AG09319 (cell line): ENCODE results near the gene CALML4.
"Not testable (repeated sequence)": the region's sequence is repeated elsewhere in the genome, so short reads cannot be mapped to it uniquely, and the experiment has no call there.

Experiments
- DNase-seq: peaks from one replicate; pipeline ENCODE4 v3.0.0-alpha.2; 2010; ENCODE audit warnings: low read depth; ENCODE audit errors: extremely low read depth
- TF ChIP-seq, protein P1 (sequence below): IDR thresholded peaks from 2 replicates; pipeline ENCODE4 v1.5.1; 2011; ENCODE audit warnings: low read depth, mild to moderate bottlenecking, inconsistent platforms, low read length, moderate library complexity

The CALML4 gene

DNA sequence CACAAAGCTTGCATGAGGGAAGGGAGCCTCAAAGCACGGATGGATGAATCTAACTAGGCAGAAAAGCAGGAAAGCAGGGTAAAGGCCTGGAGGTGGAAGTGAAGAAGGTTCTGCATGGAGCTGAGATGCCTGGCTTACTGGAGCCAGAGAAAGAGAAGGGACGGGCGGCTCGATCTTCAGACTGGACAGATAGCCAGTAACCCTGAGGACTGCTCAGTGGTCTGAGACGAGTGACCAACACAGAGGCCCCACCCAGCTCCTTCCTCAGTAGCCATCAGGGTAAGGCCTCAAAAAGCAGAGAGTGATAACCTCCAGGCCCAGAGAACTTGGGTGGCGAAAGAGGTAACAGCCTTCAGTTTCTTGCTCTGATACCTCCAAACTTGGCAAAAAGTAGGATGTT is 18.0 kb upstream of the CALML4 start:
- TF ChIP-seq, protein P1, sequence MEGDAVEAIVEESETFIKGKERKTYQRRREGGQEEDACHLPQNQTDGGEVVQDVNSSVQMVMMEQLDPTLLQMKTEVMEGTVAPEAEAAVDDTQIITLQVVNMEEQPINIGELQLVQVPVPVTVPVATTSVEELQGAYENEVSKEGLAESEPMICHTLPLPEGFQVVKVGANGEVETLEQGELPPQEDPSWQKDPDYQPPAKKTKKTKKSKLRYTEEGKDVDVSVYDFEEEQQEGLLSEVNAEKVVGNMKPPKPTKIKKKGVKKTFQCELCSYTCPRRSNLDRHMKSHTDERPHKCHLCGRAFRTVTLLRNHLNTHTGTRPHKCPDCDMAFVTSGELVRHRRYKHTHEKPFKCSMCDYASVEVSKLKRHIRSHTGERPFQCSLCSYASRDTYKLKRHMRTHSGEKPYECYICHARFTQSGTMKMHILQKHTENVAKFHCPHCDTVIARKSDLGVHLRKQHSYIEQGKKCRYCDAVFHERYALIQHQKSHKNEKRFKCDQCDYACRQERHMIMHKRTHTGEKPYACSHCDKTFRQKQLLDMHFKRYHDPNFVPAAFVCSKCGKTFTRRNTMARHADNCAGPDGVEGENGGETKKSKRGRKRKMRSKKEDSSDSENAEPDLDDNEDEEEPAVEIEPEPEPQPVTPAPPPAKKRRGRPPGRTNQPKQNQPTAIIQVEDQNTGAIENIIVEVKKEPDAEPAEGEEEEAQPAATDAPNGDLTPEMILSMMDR = no peak
- DNase-seq = no peak

DNA sequence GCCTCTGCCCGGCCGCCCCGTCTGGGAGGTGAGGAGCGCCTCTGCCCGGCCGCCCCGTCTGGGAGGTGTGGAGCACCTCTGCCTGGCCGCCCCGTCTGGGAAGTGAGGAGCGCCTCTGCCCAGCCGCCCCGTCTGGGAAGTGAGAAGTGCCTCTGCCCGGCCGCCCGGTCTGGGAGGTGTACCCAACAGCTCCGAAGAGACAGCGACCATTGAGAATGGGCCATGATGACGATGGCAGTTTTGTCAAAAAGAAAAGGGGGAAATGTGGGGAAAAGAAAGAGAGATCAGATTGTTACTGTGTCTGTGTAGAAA is 17.3 kb upstream of the CALML4 start:
- DNase-seq = not testable (repeated sequence)

DNA sequence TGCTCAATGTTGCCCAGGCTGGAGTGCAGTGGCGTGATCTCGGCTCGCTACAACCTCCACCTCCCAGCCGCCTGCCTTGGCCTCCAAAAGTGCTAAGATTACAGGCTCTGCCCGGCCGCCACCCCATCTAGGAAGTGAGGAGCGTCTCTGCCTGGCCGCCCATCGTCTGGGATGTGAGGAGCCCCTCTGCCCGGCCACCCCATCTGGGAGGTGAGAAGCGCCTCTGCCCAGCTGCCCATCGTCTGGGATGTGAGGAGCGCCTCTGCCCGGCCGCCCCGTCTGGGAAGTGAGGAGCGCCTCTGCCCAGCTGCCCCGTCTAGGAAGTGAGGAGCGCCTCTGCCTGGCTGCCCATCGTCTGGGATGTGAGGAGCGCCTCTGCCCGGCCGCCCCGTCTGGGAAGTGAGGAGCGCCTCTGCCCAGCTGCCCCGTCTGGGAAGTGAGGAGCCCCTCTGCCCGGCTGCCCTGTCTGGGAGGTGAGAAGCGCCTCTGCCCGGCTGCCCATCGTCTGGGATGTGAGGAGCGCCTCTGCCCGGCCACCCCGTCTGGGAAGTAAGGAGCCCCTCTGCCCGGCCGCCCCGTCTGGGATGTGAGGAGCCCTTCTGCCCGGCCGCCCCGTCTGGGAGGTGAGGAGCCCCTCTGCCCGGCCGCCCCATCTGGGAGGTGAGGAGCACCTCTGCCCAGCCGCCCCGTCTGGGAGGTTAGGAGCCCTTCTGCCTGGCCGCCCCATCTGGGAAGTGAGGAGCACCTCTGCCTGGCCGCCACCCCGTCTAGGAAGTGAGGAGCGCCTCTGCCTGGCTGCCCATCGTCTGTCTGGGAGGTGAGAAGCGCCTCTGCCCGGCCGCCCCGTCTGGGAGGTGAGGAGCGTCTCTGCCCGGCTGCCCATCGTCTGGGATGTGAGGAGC is 16.6 kb upstream of the CALML4 start:
- not testable (repeated sequence) for DNase-seq

DNA sequence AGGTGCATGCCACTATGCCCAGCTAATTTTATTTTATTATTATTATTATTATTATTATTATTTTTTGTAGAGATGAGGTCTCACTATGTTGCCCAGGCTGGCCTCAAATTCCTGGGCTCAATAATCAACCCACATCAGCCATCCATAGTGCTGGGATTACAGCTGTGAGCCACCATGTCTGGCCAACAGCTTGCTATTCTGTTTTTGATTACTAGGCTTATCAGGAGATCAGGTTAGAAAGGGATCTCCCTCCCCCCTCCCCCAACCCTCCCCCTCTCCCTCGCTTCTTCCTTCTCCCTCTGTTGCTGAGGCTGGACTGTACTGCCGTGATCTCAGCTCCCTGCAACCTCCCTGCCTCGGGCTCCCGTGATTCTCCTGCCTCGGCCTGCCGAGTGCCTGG is 15.8 kb upstream of the CALML4 start:
- TF ChIP-seq, protein P1 = no peak

DNA sequence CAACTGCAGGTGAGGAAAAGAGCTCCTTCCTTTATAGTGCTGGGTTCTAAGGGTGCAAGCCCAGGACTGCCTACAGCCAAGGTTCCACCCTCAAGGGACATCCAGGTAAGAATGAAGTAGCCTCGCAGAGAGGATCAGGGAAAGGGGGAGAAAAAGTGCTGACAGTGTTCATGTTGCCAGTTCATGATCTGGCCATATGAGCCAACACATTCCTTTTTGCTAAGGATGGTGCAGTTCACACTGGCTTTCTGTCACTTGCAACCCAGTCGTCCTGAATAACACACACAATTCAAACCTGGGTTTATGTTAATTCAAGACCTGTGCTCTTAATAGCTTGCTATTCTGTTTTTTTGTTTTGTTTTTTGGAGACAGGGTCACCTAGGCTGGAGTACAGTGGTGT is 15.4 kb upstream of the CALML4 start:
- no peak for DNase-seq
- TF ChIP-seq, protein P1 = no peak

More for the DNA sequence above, 15.8 kb upstream of the CALML4 start:
- no peak for DNase-seq

DNA sequence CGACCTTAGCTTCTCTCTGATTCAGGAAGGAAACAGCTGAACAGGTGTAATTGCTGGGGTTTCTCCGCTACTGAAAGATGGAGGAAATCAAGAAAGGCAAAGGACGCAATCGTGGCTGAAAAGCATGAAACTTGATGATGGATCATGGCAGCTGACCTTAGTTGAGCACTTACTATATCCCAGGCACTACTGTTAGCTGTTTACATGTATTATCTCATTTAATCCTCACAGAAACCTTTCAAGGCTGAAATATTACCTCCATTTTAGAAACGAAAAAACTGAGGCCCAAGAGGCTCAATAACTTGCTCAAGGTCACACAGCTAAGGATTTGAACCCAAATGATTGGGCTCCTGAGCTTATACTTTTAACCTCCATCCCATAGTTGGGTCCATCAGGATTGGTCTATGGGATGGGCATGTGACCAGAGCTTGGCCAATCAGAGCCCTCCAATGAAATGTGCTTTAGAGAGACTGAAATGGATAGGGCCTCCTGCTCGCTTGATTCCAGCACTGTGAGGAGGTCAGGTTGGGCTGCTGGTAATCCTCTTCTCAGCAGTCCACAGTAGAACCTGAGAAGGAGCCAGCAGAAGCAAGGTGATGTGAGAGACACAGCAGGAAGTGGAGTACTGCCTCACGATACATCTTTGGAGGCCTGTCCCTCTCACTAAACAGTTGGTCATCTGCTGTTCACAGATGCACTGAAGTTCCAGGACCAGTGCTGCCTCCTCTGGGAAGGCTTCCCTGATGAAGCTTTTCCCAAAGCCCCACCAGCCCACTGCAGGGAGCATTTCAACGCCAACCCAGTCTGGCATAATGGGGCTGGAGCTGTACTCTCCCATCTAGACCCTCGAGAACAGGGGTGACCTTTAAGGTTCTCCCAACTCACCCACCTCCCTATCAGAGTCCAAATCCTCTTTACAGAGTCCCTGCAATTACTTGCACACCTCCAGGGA is 14.0 kb upstream of the CALML4 start:
- DNase-seq = no peak

DNA sequence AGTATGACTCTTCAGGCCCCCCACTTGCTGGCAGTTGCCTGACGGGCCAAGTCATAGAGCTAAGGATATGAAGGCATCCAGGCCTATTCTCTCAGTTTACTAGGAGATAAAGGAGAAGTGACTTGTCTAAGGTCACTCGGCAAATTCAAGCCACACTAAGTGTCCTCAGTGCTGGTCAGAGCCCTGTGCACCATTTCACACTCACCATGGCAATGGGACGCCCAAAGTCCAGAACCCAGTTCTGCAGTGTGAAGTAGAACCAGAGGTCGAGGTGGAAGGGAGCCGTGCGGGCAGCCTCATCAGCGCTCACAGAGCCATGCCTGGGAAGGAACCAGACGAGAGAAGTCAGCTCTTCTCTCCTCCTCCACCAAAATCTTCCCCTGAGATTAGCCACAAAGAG is 13.2 kb upstream of the CALML4 start:
- TF ChIP-seq, protein P1 = no peak
- no peak for DNase-seq

More for the DNA sequence above, 14.0 kb upstream of the CALML4 start:
- TF ChIP-seq, protein P1 = no peak

DNA sequence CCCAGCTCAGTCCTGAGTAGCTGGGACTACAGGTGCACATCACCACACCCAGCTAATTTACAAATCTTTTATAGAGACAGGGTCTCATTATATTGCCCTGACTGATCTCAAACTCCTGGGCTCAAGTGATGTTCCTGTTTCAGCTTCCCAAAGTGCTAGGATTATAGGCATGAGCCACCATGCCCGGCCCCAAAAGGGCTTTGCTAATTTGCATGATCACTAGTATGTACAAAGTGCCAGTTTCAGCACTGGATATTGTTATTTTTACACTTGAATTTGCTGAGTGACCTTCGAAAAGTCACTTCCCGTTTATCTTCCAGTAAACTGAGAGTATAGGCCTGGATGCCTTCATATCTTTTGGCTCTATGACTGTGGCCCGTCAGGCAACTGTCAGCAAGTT is 12.2 kb upstream of the CALML4 start:
- no peak for DNase-seq
- TF ChIP-seq, protein P1 = no peak
